ENCODE data around the gene IGFL1. TPM values are rescaled to one million over a fixed set of nuclear protein-coding genes. Genes with fewer than 3 reads are reported as not detected.
A peak's percentile ranks its signal among the peaks of the same experiment; 100 is the strongest.
"Not testable (repeated sequence)": the region's sequence is repeated elsewhere in the genome, so short reads cannot be mapped to it uniquely, and the experiment has no call there.

IGFL1 gene
- total and polyA plus RNA-seq, 2 of the 4 experiments (the other 2 are of a cell fraction) = not detected

DNA sequence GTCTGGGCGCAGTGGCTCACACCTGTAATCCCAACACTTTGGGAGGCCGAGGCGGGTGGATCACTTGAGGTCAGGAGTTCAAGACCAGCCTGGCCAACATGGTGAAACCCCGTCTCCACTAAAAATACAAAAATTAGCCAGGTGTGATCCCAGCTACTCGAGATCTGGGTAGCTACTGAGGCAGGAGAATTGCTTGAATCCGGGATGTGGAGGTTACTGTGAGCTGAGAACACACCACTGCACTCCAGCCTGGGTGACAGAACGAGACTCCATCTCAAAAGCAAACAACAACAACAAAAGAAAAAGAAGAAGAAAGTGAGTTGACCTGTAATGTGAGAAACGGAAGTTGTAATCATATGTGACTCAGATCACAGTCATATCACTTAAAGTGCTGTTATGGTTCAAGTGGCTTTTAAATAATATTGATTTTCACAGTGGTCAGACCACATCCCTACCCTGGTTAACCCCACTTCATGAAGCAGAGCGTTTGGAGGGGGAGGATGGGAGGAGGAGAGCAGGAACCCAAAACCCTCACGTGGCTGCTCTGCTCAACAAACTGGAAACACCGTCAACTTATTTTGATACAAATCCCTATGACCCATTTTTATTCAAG lies 33.2 kb downstream of the IGFL1 start:
- no CpG with 5 or more reads among the region's 11 CpGs for WGBS, 2 experiments (ENCODE audit: extremely low coverage in 2 of 2, insufficient read length in 1 of 2)
- H2BK120ac ChIP-seq (ENCODE audit: low read depth, low read length); H2AFZ ChIP-seq (replicated peaks; ENCODE audit: low read length, poor library complexity); H3K23ac ChIP-seq (ENCODE audit: low read depth, low read length); H3K14ac ChIP-seq (replicated peaks; ENCODE audit: low read depth, low read length); H3K4me3 ChIP-seq (ENCODE audit: insufficient read depth, low read depth, low read length); H4K91ac ChIP-seq (ENCODE audit: insufficient read depth, low read depth, low read length); H2BK15ac ChIP-seq (ENCODE audit: low read depth, low read length); H2AK9ac ChIP-seq (replicated peaks; ENCODE audit: low read depth, low read length, poor library complexity); H3K36me3 ChIP-seq (ENCODE audit: control insufficient read depth, insufficient read depth, low read length); H3K4ac ChIP-seq (ENCODE audit: low read depth, low read length); H4K8ac ChIP-seq (ENCODE audit: low read depth in 2 of 2, low read length in 2 of 2); H3K9me3 ChIP-seq (ENCODE audit: control insufficient read depth, insufficient read depth, low read length); H3K9me1 ChIP-seq (ENCODE audit: insufficient read depth, low read length); in situ Hi-C loops (cut with MboI; ENCODE audit: low sequenced_read_pairs); H4K20me1 ChIP-seq (ENCODE audit: insufficient read depth, low read length); intact Hi-C loops (cut with micrococcal nuclease); POLR2A ChIA-PET (ENCODE audit: unreplicated experiment); H3K56ac ChIP-seq (ENCODE audit: extremely low read depth, insufficient read depth, low read length); BruUV-seq (replicated peaks); H3K4me2 ChIP-seq (ENCODE audit: low read depth, low read length); H2AK5ac ChIP-seq (ENCODE audit: low read depth, low read length); dilution Hi-C loops (cut with HindIII; ENCODE audit: low sequenced_read_pairs, unreplicated experiment); H3K18ac ChIP-seq (ENCODE audit: low read depth, low read length); H2BK5ac ChIP-seq (ENCODE audit: low read depth, low read length, poor library complexity, severe bottlenecking); H3K27ac ChIP-seq (ENCODE audit: insufficient read depth, low read length); H4K5ac ChIP-seq (ENCODE audit: low read depth, low read length); H3K4me1 ChIP-seq (ENCODE audit: control insufficient read depth, insufficient read depth, low read length); H3K9ac ChIP-seq (ENCODE audit: low read depth, low read length); H2BK20ac ChIP-seq (ENCODE audit: low read depth, low read length); H3K79me1 ChIP-seq (ENCODE audit: low read depth in 1 of 2, low read length in 2 of 2): not testable (repeated sequence)
- TF ChIP-seq FOS (IDR thresholded peaks at IDR 0.05; ENCODE audit: low read depth, low read length) (peak; percentile 53; the same call in 1 of the 2 replicates), RCOR1 (IDR thresholded peaks at IDR 0.05; ENCODE audit: insufficient replicate concordance, low read length) (peak; percentile 24), BHLHE40 (IDR thresholded peaks at IDR 0.05; ENCODE audit: low read depth, low read length) (peak; percentile 48; the same call in 1 of the 2 replicates)
- TF ChIP-seq, protein P1, sequence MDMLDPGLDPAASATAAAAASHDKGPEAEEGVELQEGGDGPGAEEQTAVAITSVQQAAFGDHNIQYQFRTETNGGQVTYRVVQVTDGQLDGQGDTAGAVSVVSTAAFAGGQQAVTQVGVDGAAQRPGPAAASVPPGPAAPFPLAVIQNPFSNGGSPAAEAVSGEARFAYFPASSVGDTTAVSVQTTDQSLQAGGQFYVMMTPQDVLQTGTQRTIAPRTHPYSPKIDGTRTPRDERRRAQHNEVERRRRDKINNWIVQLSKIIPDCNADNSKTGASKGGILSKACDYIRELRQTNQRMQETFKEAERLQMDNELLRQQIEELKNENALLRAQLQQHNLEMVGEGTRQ (IDR thresholded peaks at IDR 0.05; ENCODE audit: low read depth, low read length) = 0 out of 2 replicates have a peak, but pooled peaks have one; percentile 16
- ATAC-seq (ENCODE audit: low read depth) (peak; percentile 59), DNase-seq (peak; percentile 59)
- peaks cover 36% of the 10 kb centered on the region for H3K27me3 ChIP-seq (ENCODE audit: control insufficient read depth, insufficient read depth, low read length)
- CTCF ChIA-PET = interaction anchor here (1.1 kb wide), 1 partner anchor 234 kb away, joined by 3 read pairs; no protein-coding TSS in a partner anchor

DNA sequence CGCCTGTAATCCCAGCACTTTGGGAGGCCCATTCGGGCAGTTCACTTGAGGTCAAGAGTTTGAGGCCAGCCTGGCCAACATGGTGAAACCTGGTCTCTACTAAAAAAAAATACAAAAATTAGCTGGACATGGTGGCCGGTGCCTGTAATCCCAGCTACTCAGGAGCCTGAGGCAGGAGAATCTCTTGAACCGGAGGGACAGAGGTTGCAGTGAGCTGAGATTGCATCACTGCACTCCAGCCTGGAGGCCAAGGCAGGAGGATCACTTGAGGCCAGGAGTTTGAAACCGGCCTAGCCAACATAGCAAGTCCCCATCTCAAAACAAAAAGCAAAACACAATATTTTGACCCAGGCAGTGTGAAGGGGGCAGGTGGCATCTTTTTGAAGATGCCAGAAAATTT lies 35.3 kb downstream of the IGFL1 start:
- in situ Hi-C loops (cut with MboI; ENCODE audit: low sequenced_read_pairs) (loop anchor here (5.0 kb wide), 2 partner anchors 182 to 238 kb away; no protein-coding TSS in a partner anchor), intact Hi-C loops (cut with micrococcal nuclease) (loop anchor here (1.0 kb wide), 4 partner anchors 76 to 236 kb away; no protein-coding TSS in a partner anchor)
- H3K9me3 ChIP-seq (ENCODE audit: control insufficient read depth, insufficient read depth, low read length); BruUV-seq (replicated peaks); DNase-seq; H3K4me3 ChIP-seq (ENCODE audit: insufficient read depth, low read depth, low read length); H3K18ac ChIP-seq (ENCODE audit: low read depth, low read length); H4K20me1 ChIP-seq (ENCODE audit: insufficient read depth, low read length); H4K5ac ChIP-seq (ENCODE audit: low read depth, low read length); H3K9me1 ChIP-seq (ENCODE audit: insufficient read depth, low read length); H3K27ac ChIP-seq (ENCODE audit: insufficient read depth, low read length); H3K36me3 ChIP-seq (ENCODE audit: control insufficient read depth, insufficient read depth, low read length); H4K8ac ChIP-seq (ENCODE audit: low read depth in 2 of 2, low read length in 2 of 2); H2BK15ac ChIP-seq (ENCODE audit: low read depth, low read length); H2AFZ ChIP-seq (replicated peaks; ENCODE audit: low read length, poor library complexity); H2AK5ac ChIP-seq (ENCODE audit: low read depth, low read length); H4K91ac ChIP-seq (ENCODE audit: insufficient read depth, low read depth, low read length); H3K4me1 ChIP-seq (ENCODE audit: control insufficient read depth, insufficient read depth, low read length); H3K79me1 ChIP-seq (ENCODE audit: low read depth in 1 of 2, low read length in 2 of 2); H3K56ac ChIP-seq (ENCODE audit: extremely low read depth, insufficient read depth, low read length); H3K4me2 ChIP-seq (ENCODE audit: low read depth, low read length); H2AK9ac ChIP-seq (replicated peaks; ENCODE audit: low read depth, low read length, poor library complexity); H3K4ac ChIP-seq (ENCODE audit: low read depth, low read length); dilution Hi-C loops (cut with HindIII; ENCODE audit: low sequenced_read_pairs, unreplicated experiment); H2BK5ac ChIP-seq (ENCODE audit: low read depth, low read length, poor library complexity, severe bottlenecking); H3K23ac ChIP-seq (ENCODE audit: low read depth, low read length); H3K9ac ChIP-seq (ENCODE audit: low read depth, low read length); H3K14ac ChIP-seq (replicated peaks; ENCODE audit: low read depth, low read length); H2BK20ac ChIP-seq (ENCODE audit: low read depth, low read length); ATAC-seq (ENCODE audit: low read depth); POLR2A ChIA-PET (ENCODE audit: unreplicated experiment); H2BK120ac ChIP-seq (ENCODE audit: low read depth, low read length): not testable (repeated sequence)
- 89% methylated on average over 3 of the region's 5 CpGs; no CpG with 5 or more reads in 1 of the 2 experiments for WGBS, 2 experiments (ENCODE audit: extremely low coverage in 2 of 2, insufficient read length in 1 of 2)
- H3K27me3 ChIP-seq (ENCODE audit: control insufficient read depth, insufficient read depth, low read length) = peaks cover 34% of the 10 kb centered on the region
- CTCF ChIA-PET = interaction anchor here (1.0 to 1.8 kb wide), 4 partner anchors 182 to 236 kb away, joined by 4 to 6 read pairs (median 5); no protein-coding TSS in a partner anchor
